Islet of Langerhans (tissue), 1 donor: Measurements from ENCODE around the gene PDPN.

Source experiments
- FAIRE-seq: peaks from one replicate; lab custom pipeline; 2011; peaks lifted over from hg19 to GRCh38; lab: Jason Lieb, UNC

The PDPN gene

DNA sequence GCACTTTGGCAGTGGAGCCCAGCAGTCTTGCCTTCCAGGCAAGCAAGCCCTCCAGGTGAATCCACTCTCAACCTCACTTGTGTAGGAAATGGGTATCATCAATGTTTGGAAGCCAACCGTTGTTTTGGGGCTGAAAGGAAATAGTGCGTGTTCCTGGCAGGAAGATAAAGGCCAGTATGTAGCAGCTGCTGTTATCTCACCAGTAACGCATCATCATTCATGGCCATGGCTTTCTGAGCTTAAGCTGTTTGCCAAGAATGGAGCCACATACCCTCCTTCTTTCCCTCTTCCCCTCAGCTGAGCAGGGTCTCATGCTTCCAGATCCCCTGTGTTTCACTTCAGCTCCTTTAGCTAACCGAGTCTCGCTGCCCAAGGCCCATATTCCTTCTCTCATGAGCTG, 2.2 kb upstream of the PDPN start:
- no peak for FAIRE-seq

DNA sequence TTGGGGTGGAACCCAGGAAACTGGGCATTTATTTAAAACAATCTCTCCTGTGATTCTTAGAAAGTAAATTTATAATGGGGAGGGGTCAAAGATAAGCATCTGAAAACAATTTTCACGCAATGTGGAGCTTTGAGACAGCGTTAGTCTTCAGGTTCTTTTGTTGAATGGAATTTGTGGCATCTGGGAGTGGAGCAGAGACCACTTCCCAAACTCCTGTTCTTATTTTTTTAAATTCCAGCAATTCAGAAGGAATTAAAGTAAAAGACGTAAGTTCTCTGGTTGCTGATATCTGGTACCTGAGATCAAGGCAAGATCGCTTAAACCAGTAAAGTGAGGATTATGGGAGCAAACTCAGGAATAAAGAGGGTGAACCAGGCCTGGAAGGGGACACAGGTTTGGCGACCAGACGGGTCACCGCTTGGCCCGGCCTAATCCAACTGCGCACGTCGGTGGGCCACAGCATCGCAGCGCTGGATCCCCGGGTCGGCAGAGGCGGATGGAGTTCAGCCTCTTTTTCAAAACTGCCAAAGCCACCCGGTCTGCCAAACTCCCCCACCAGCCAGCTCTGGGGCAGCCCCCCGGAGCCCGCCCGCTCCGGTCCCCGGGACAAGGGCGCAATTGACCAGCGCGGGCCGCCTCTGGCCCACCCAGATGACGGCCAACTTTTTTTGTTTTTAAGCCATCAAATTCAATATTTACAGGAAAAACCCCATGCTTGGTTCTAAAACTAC, 754 bp upstream of the PDPN start:
- FAIRE-seq, result no peak

DNA sequence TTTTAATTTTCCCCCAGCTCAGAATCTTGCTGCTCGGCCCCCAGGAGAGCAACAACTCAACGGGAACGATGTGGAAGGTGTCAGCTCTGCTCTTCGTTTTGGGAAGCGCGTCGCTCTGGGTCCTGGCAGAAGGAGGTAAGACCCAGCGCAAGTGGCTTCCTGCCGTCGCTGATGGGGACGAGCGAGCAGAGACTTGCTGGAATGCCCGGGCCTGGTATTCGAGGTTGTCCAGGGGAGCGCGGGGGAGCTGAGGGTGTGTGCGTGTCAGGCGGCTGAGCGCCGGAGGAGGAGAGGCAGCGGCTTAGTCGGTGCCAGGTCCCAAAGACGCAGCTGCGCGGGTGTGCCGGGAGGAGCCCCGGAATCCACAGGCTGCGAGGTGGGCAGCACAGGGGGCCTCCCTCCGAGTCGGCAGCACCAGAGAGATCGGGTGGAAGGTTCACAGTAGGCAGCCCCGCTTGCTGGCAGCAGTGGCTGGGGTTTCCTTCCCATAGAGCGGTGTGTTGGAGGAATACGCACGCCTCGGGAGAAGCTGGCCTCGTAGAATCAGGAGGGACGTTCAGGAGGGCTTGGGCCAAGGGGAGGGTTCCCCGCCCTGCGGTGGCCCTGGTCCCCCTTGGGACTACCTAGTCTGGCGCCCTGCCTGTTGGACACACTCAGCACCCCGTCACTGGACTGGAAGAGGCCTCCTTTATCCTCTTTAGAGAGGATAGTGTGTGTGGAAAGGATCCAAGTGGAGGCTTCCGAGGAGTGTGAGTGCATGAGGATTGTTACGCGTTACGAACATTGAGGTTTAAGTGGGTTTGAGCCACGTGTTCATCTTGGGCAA, 547 bp downstream of the PDPN start:
- FAIRE-seq, result no peak

GRCh38 chr1:13584876-13585611, 1.4 kb downstream of the PDPN start:
- no peak for FAIRE-seq

GRCh38 chr1:13585612-13585991, 2.0 kb downstream of the PDPN start:
- FAIRE-seq, result no peak

DNA sequence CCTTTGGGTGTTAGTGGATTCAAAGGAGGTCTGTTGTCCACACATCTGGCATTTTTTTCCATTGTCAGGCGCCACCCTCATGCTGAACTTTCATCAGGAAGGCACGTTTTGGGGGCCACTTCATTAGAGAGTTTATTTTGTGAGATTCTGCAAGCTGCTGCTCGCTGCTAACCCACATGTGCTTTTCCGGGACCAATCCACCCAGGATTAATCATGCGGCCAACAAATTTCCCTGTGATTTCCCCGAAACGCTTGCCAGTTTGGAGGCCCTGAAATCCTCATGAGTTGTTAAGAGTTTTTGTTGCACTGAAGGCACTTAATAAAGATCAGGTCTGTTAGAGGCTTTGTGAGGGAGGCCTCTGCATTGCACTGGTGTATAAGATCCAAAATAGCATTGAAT, 2.4 kb downstream of the PDPN start:
- no peak for FAIRE-seq

GRCh38 chr1:13587256-13588030, 3.8 kb downstream of the PDPN start:
- no peak for FAIRE-seq

DNA sequence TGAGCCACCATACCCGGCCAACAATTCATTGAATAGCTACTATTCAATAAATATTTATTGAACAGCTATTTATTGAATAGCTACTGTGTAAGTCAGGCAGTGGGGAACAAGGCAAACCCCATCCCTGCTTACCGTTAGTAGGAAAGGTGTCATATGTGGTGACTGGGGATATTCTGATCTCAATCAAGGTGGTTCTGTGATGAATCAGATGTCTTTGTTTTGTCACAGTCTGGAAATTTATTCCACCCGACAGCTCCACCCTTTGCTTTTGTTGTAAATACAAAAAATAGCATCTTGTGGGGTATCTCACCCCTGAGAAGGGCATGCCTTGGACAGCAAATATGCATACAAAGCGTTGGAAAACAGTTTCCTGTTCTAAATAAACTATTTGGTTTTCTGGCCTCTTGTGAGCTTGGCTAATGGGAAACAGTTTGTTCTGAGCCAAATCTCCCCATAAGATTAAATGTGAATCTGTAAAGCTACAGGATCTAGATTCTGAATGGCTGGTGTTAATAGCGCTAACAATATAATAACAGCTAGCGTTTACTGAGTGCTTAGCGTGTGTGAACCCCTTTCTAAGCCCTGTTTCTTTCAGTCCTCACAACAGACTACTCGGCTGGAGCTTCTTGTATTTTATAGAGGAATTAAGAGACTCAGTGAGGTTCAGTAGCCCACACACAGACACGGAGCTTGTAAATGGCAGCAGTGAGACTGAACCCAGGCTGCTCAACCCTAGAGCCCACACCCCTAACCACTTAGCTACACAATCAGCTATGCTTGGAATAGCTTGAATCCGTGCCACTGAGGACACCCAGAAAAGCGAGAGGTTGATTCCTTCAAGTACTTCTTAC, 5.5 kb downstream of the PDPN start:
- no peak for FAIRE-seq

- no peak for FAIRE-seq
Observed at GRCh38 chr1:13590486-13590885, 6.9 kb downstream of the PDPN start.

DNA sequence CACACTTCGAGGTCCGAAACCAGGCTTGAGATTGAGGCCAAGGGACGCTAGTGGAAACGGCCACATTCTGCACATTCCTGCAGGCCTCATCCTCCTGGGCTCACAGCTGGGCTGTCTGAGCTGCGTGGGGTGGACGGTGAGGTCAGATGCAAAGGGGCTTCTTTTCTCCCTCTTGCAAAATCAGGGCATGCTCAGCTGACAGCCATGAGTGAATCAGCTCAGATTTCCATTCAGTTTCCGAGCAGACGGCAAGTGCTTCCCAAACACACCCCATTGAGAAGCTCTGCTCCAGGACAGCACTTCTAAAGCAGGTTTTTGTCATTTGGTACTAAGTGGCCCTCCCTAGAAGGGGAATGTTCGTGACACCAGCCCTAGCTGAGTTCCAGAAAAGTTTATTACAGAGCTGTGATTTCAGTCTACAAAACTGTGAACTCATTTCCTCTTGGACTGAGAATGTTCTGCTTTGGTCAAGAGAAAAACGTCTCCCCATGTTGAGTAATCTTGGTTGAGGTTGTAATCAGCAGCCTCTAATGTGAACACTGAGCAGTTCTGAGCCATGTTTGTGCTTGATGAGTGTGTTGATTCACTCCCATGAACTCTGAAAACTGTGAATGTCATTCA, 10.0 kb downstream of the PDPN start:
- no peak for FAIRE-seq

- no peak for FAIRE-seq
Observed at GRCh38 chr1:13595411-13595810, 11.8 kb downstream of the PDPN start.

- no peak for FAIRE-seq
Observed at GRCh38 chr1:13597166-13597565, 13.5 kb downstream of the PDPN start.

- no peak for FAIRE-seq
Observed at GRCh38 chr1:13600762-13601453, 17.3 kb downstream of the PDPN start.

DNA sequence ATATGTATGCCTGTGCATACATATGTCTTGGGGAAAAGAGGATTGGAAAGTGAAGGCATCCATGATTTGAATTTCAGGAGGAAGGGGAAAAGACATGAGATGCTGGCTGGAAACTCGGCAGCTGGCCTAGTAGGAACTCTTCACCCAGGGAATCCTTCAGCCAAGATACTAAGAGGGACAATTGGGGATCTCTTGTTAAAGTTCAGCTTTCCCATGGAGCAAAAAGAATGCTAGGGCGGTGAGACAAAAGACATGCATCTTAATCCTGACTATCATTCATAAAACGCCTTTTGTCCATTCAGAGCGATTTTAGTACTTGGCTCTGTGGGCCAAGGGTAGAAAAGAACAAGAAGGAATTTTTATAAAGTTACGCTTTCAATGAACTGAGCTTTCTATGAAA, 20.5 kb downstream of the PDPN start:
- FAIRE-seq, result no peak

DNA sequence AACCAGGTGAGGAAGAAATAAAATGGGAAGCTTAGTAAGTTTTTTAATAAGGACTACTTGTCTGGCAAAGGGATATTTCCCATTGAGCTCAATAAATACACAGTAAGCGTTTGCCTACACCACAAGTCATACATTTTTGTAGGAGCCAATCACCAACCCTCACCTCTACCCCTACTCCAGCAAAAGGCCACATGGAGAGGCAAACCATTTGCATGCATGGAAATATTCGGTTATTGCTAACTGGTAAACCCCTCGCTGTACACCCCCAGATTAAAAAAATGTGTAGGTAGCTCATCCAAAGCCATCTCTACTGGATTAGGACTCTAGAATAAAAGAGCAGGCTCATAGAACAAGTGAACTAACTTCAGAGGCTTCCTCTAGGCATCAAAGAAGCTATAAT, 21.1 kb downstream of the PDPN start:
- FAIRE-seq, result no peak

DNA sequence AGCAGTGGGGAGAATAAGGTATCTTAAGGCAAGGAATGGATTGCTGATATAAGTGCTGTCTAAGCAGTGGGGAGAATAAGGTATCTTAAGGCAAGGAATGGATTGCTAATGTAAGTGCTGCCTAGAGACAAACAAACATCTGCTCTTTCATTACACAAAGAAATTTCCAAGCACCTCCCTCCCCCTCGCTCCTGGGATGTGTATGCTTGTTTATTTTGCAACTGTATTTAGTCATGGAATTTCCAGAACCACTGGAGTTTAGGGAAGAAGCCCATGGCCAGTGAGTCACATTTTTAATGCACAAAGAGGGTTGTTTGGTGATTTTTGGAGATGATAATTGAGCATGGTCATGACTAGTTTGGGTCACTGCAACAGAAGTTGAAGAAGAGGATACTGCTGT, 21.5 kb downstream of the PDPN start:
- no peak for FAIRE-seq

DNA sequence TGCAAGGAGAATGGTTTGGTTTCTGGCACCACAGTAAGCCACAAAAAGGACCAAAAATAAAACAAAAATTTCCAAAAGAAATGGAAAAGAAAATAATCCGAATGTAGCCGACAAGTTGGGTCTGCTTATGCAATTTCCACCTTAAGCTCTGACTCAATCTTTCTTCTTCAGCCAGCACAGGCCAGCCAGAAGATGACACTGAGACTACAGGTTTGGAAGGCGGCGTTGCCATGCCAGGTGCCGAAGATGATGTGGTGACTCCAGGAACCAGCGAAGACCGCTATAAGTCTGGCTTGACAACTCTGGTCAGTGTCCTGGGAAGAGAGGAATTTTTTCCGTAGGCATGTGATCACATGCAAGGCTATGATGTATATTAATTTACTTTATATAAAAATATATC, 23.4 kb downstream of the PDPN start:
- FAIRE-seq, result no peak

GRCh38 chr1:13616234-13616633, 32.6 kb downstream of the PDPN start:
- no peak for FAIRE-seq

DNA sequence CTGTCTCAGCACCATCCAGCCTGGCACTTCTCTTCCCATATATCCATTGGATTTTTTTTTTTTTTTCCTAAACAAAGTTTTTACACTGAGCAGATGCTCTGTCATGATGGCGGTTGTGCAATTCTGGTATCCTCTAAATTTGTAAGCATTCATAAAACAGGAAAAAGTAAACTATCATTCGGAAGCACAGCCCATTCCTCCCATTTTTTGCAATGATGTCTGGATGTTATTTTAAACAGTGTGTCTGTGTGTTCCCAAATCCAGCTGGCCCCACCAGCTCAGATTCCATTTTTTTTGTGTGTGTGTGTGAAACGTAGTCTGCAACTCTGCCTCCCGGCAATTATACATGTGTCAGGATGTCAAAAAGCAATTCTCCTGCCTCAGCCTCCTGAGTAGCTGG, 33.5 kb downstream of the PDPN start:
- FAIRE-seq, result no peak

DNA sequence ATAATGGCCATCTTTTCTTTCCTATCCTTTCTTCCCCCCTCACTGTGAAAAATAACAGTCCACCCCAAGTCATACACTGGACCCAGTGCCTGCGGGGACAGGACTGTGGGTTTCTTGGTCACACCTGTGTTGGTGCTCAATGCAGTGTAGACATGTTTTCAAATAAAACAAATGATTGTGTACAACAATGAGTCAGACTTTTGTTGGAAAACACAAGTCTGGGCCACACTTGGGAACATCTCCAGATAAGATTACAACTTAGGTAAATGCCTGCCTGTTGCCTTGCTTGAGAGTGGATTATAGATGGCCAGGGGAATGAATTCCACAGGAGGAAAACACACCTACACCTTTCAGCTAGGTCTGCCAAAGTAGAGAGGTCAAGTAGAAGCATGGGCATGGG, 34.1 kb downstream of the PDPN start:
- no peak for FAIRE-seq
